Panc1 (cell line): ENCODE results near the gene ZNF829. TPM values are rescaled to one million over a fixed set of nuclear protein-coding genes. Genes with fewer than 3 reads are reported as not detected.
A peak's percentile ranks its signal among the peaks of the same experiment; 100 is the strongest.

Experiments
- ATAC-seq: fragments of 200-7000 bp; cut with Tn5 transposase; 2 replicates; pipeline ENCODE4 v1.9.1; 2020; ENCODE audit warnings: mild to moderate bottlenecking, moderate library complexity
- Bru-seq: library from RNA; stranded (reverse); fragments of 400-500 nt; gene quantifications from one replicate; lab custom pipeline; 2021; lab: Mats Ljungman, UMichigan
- BruChase-seq, 2 experiments: library from RNA; stranded (reverse); fragments of 400-500 nt; gene quantifications; one replicate each; lab custom pipeline; 2021; lab: Mats Ljungman, UMichigan
- BruUV-seq: library from RNA; stranded (reverse); fragments of 400-500 nt; replicated peaks from 2 replicates; lab custom pipeline; 2021; lab: Mats Ljungman, UMichigan
- CTCF ChIA-PET: fragments of 300-600 bp; sonication (Branson Sonifier 250); formaldehyde crosslinking; loops from one replicate; lab custom pipeline; 2022; ENCODE audit warnings: antibody characterized with exemption; lab: Charles Lee
- POLR2A ChIA-PET: fragments of 300-600 bp; sonication (Branson Sonifier 250); formaldehyde crosslinking; loops from one replicate; lab custom pipeline; 2022; ENCODE audit warnings: antibody characterized with exemption; lab: Charles Lee
- DNase-seq: peaks from one replicate; pipeline ENCODE4 v3.0.0-alpha.2; 2010; ENCODE audit warnings: low read depth, low spot score
- H3K27ac ChIP-seq: 2 replicates; pipeline ENCODE4 v1.5.1; 2011; ENCODE audit warnings: mild to moderate bottlenecking, low read length, inconsistent platforms
- H3K27me3 ChIP-seq: fragments of 200-500 bp; sonication (Bioruptor generic); 2 replicates; pipeline ENCODE4 v1.6.0; 2014; ENCODE audit warnings: low read length, inconsistent platforms; ENCODE audit not compliant: control insufficient read depth, insufficient read depth
- H3K36me3 ChIP-seq: fragments of 200-500 bp; sonication (Bioruptor generic); 2 replicates; pipeline ENCODE4 v1.5.1; 2014; ENCODE audit warnings: inconsistent platforms, mild to moderate bottlenecking, low read length, moderate library complexity; ENCODE audit not compliant: control insufficient read depth, insufficient read depth
- H3K4me1 ChIP-seq: 2 replicates; pipeline ENCODE4 v1.5.1; 2011; ENCODE audit warnings: inconsistent platforms, mild to moderate bottlenecking, low read length, moderate library complexity; ENCODE audit not compliant: control insufficient read depth, insufficient read depth
- H3K4me3 ChIP-seq, 2 experiments: 2 replicates each; pipeline ENCODE4 v1.5.1; 2011 to 2012; ENCODE audit warnings: low read depth in 2 of 2, low read length in 2 of 2, mild to moderate bottlenecking in 2 of 2, inconsistent platforms in 1 of 2, moderate library complexity in 1 of 2
- H3K9me3 ChIP-seq: fragments of 200-500 bp; sonication (Bioruptor generic); 2 replicates; pipeline ENCODE4 v1.5.1; 2014; ENCODE audit warnings: low read depth, mild to moderate bottlenecking, inconsistent platforms, low read length, moderate library complexity; ENCODE audit not compliant: control insufficient read depth, insufficient read depth
- CTCF ChIP-seq: fragments of 450-650 bp; IDR thresholded peaks from 2 replicates; pipeline ENCODE4 v1.5.1; 2017; ENCODE audit warnings: mild to moderate bottlenecking
- POLR2AphosphoS5 ChIP-seq: IDR thresholded peaks from 2 replicates; pipeline ENCODE4 v1.6.1; 2012; ENCODE audit warnings: mild to moderate bottlenecking, low read depth, low read length, moderate library complexity
- SIN3A ChIP-seq: IDR thresholded peaks from 2 replicates; pipeline ENCODE4 v1.6.1; 2012; ENCODE audit warnings: low read depth, mild to moderate bottlenecking, low read length, moderate library complexity, borderline replicate concordance; ENCODE audit not compliant: insufficient read depth
- TCF7L2 ChIP-seq: IDR thresholded peaks from 2 replicates; pipeline ENCODE4 v1.6.1; 2011; ENCODE audit warnings: mild to moderate bottlenecking, low read depth, low read length, inconsistent platforms
- in situ Hi-C: cut with HindIII; loops from 2 replicates; pipeline ENCODE4 v1.10.0; 2016; ENCODE audit warnings: low sequenced_read_pairs, low pct_unique_long_range_greater_than_20kb
- intact Hi-C: fragments of 100-400 bp; cut with micrococcal nuclease; formaldehyde crosslinking; loops from one replicate; pipeline ENCODE4 v1.10.0; 2022; ENCODE audit not compliant: unreplicated experiment
- long read RNA-seq: library from polyadenylated mRNA; unstranded; transcript quantifications from one replicate; pipeline ENCODE4 v2.0.0, GENCODE V29; 2021; ENCODE audit not compliant: unreplicated experiment
- polyA plus RNA-seq: library from polyadenylated mRNA; unstranded; fragments of >200 nt; gene quantifications from one replicate; pipeline ENCODE4 v1.2.1, GENCODE V29; 2012; ENCODE audit warnings: missing spikeins; ENCODE audit not compliant: insufficient read length
- total RNA-seq: library from RNA; stranded (reverse); gene quantifications from one replicate; pipeline ENCODE4 v1.2.1, GENCODE V29; 2021; ENCODE audit not compliant: unreplicated experiment
- TF ChIP-seq, protein P1 (sequence below), 2 experiments: IDR thresholded peaks; 2 replicates each; pipeline ENCODE4 v1.6.1; 2011 to 2012; ENCODE audit warnings: low read depth in 2 of 2, control low read depth in 1 of 2, low read length in 1 of 2, mild to moderate bottlenecking in 1 of 2, moderate library complexity in 1 of 2; ENCODE audit not compliant: insufficient read depth in 1 of 2

The ZNF829 gene
- total RNA-seq (7.2 TPM), Bru-seq, nascent RNA (percentile 72 among the genes with signal in this experiment), BruChase-seq, experiment 1, labeled RNA remaining after a 2-hour chase (percentile 78 among the genes with signal in this experiment), BruChase-seq, experiment 2, labeled RNA remaining after a 6-hour chase (percentile 58 among the genes with signal in this experiment)
- 2.6 TPM for polyA plus RNA-seq
- long read RNA-seq, partial matches to known transcripts, result 6 of 9 reads
- long read RNA-seq, other reads (novel, unspliced or antisense), result 3 of 9 reads

DNA sequence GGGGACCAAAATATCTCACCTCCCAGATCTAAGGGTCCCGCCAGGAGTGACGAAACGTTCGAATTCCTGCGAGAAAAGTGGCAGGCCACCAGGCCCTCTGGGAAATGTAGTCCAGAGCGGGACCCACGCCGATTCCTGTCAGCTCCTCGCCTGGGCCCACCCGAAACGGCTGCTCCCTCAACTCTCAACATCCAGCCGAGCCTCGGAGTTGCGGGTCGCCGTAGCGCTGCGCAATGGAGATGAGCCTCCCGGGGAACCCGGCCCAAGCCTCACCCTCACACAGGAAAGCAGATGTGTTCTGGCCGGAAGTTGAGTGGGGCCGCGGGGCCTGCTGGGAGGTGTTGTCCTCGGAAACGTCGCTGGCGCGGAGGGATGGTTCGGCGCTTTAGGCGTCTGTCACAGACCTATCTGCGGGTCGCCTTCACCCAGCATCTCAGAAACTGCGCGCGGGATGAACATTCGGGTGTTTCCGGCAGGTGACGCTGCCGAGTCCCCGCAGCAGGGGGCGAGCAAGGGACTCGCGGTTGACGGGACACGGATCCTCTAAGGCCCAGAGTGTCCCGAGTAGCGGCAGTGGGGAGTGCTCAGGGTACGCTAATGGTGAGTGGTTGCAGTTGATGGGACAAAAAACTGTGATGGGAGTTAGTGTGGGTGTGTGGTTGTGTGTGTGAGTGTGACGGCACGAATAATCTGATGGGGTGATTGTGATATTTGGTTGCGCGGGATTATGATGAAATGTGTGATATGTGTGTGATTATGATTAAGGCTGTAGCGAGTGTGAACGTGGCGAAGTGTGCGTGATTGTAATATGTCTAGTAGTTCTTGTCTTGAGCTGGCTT lies at the start of gene ZNF829, which contains the start of gene ZNF568:
Gene ZNF829 (minus strand): TSS at position 300 of the 839 bp plus-strand sequence. CDS start 1,124 bp downstream, outside the sequence.
Gene ZNF568 (plus strand): TSS at position 341 of the 839 bp plus-strand sequence. CDS start 6,439 bp downstream, outside the sequence.
- in situ Hi-C loops (no loop called here), intact Hi-C loops (loop anchor here (5.0 kb wide), 1 partner anchor 64 kb away; the partner anchor contains the start of gene ZNF345)
- TF ChIP-seq, protein P1, sequence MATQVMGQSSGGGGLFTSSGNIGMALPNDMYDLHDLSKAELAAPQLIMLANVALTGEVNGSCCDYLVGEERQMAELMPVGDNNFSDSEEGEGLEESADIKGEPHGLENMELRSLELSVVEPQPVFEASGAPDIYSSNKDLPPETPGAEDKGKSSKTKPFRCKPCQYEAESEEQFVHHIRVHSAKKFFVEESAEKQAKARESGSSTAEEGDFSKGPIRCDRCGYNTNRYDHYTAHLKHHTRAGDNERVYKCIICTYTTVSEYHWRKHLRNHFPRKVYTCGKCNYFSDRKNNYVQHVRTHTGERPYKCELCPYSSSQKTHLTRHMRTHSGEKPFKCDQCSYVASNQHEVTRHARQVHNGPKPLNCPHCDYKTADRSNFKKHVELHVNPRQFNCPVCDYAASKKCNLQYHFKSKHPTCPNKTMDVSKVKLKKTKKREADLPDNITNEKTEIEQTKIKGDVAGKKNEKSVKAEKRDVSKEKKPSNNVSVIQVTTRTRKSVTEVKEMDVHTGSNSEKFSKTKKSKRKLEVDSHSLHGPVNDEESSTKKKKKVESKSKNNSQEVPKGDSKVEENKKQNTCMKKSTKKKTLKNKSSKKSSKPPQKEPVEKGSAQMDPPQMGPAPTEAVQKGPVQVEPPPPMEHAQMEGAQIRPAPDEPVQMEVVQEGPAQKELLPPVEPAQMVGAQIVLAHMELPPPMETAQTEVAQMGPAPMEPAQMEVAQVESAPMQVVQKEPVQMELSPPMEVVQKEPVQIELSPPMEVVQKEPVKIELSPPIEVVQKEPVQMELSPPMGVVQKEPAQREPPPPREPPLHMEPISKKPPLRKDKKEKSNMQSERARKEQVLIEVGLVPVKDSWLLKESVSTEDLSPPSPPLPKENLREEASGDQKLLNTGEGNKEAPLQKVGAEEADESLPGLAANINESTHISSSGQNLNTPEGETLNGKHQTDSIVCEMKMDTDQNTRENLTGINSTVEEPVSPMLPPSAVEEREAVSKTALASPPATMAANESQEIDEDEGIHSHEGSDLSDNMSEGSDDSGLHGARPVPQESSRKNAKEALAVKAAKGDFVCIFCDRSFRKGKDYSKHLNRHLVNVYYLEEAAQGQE (IDR thresholded peaks at IDR 0.05; ENCODE audit: insufficient read depth in 1 of 2, low read depth in 2 of 2, low read length in 1 of 2), result no peak
- TF ChIP-seq SIN3A (0 out of 2 replicates have a peak, but pooled peaks have one; percentile 24), CTCF (peak; percentile 85), TCF7L2 (peak; percentile 99), POLR2AphosphoS5 (peak; percentile 70)
- CTCF ChIA-PET, result interaction anchor here (0.7 kb wide), 1 partner anchor 79 kb away, joined by 3 read pairs; no protein-coding TSS in a partner anchor
- H3K36me3 ChIP-seq, result peaks cover 3% of the 10 kb centered on the region
- no peaks in the 10 kb centered on the region for H3K27me3 ChIP-seq
- DNase-seq (peak; percentile 81), ATAC-seq (peak; percentile 99)
- H3K4me1 ChIP-seq, result peaks cover 6% of the 10 kb centered on the region; the same call in 1 of the 2 replicates
- BruUV-seq, result TSS peak; percentile 59
- H3K9me3 ChIP-seq, result peaks cover 39% of the 10 kb centered on the region; the same call in 1 of the 2 replicates
- peak within 1 kb of the TSS; percentile 64 to 86 for H3K4me3 ChIP-seq
- POLR2A ChIA-PET, result no interaction called here
- peak within 1 kb of the TSS; percentile 85 for H3K27ac ChIP-seq

DNA sequence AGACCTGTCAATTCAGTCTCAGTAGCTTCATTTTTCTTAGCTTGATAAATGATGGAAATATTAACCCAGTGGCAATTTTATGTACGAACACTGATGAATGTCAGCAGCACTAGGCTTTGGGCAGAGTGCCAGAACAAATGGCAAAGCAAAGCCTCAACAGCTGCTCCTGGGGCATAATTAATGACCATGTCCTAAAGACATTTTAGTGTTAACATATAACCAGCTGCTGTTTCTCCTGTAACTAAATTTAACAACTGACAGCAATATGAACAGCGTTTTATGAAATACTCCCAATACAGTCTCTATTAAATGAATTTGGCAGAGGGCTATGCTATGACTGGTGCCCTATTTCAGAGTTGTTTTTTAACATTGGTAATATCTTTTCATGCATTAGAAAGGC lies 47.2 kb upstream of the ZNF829 start:
- Histone ChIP-seq H3K36me3 (no peaks in the 10 kb centered on the region), H3K27me3 (no peaks in the 10 kb centered on the region), H3K9me3 (no peaks in the 10 kb centered on the region; the same call in 1 of the 2 replicates), H3K4me1 (no peaks in the 10 kb centered on the region), H3K27ac (no peak overlapping the region), H3K4me3 (no peak overlapping the region)
- ATAC-seq (no peak), DNase-seq (no peak)
- POLR2A ChIA-PET, result no interaction called here
- in situ Hi-C loops (no loop called here), intact Hi-C loops (no loop called here)
- TF ChIP-seq CTCF (no peak), SIN3A (no peak), TCF7L2 (no peak), POLR2AphosphoS5 (no peak)
- CTCF ChIA-PET, result no interaction called here
- BruUV-seq, result no TSS peak
